Measurements from ENCODE around the gene NUDT6.

Gene NUDT6

DNA sequence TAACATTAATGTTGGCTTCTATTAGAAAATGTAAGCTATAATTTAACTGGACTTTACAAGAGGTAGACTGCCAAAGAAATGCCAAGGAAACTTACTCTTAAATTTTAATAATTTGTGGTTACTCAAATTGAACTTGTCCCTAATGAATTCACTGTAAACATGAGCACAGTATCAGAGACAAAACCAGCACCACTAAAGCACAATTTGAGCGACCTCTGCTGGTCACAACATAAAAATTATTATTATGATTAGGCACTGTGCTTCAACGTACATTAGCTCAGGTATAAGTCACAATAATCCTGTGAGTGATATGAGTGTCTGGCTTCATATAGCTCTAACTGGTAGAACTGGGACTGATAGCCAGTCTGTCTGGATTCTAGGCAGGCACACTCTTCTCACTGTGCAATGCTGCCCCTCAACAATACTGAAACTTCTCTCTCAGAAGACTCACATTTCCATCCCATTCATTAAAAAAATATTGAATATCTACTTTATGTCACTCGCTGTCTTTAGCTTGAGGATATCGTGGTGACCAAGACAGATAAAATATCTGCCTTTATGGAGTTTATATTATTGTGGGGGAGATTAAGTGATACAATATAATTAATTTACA lies 8.0 kb downstream of the NUDT6 start:
- no peak for DNase-seq (ENCODE audit: low read depth)

DNA sequence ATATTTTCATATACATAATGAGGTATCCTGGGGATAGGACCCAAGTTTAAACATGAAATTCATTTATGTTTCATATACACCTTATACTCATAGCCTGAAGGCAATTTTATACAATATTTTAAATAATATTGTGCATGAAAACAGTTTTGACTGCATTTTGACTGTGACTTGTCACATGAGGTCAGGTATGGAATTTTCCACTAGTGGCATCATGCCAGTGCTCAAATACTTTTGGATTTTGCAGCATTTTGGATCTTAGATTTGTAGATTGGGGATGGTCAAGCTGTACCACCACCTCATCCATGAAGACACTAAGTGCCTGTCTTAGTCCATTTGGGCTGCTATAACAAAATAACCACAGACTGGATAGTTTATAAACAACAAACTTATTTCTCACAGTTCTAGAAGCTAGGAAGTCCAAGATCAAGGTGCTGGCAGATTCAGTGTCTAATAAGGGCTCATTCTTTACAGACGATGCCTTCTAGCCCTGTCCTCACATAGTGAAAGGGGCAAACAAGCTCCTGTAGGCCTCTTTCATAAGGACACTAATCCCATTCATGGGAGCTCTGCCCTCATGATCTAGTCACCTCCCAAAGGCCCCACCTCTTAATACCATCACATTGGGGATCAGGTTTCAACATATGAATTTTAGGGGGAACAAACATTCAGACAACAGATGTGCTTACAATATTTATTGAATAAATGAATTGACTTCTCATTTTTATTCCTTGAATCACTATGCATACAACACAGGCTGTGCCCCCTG lies 9.4 kb downstream of the NUDT6 start:
- no peak for DNase-seq (ENCODE audit: low read depth)

DNA sequence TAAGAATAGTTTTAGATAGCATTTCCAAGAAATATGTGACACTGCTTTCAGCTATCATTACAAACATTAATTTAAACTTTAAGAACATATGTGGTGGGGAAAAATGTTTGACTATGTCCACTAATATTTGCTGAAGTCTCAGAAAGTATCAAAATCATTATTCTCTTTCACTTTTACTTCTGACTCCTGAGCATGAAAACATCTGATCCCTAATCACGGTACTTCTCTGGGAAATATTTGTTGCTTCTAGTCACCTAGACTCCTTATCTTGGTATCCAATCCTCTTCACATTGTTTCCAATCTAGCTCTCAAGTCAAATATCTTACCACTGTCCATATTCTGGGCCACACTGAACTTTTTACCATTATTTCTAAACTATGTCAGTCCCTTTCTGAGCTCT lies 10.8 kb downstream of the NUDT6 start:
- no peak for DNase-seq (ENCODE audit: low read depth)

DNA sequence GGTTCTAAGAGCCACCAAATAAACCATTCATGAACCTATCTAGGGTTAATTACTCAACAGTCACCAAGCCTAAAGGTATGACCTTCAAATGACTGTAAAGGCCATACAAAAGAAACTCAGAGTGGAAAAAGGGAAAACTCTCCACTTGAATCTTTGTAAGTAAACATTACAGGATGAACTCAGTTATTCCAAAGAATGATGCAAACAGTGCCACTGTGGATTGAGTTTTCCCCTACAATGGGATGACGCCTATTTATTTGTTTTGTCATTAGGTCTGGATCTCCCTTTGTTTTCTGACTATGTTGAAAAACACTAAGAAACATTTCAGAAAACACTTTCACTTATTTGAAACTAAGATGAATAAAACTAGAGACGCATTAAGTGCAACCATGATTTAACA lies 12.7 kb downstream of the NUDT6 start:
- no peak for DNase-seq (ENCODE audit: low read depth)

DNA sequence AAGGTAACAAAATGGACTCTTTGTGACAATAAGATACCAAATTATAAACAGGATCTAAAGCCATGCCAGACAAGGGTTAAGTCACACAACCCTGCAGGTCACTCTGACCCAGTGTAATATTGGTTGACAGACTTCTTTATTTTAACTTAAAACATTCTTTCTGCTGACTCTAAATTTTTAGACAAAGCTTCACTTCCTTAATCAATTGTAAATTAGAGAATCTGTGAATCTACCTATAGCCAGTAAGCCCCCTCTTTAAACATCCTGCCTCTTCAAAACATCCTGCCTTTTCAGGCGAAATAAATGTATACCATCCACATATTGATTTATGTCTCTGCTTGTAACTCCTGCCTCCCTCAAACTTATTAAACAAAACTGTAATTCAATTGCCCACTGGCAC lies 14.2 kb downstream of the NUDT6 start:
- DNase-seq (ENCODE audit: low read depth) = no peak

DNA sequence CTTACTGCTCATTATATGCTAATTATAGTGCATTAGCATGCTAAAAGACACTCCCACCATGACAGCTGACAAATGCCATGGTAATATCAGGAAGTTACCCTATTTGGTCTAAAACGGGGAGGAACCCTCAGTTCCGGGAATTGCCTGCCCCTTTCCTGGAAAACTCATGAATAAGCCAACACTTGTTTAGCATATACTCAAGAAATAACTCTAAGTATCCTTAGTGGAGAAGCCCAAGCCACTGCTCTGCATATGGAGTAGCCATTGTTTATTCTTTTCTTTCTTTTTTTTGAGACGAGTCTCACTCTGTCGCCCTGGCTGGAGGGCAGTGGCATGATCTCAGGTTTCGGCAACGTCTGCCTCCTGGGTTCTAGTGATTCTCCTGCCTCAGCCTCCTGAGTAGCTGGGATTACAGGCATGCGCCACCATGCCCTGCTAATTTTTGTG lies 15.5 kb downstream of the NUDT6 start:
- no peak for DNase-seq (ENCODE audit: low read depth)

DNA sequence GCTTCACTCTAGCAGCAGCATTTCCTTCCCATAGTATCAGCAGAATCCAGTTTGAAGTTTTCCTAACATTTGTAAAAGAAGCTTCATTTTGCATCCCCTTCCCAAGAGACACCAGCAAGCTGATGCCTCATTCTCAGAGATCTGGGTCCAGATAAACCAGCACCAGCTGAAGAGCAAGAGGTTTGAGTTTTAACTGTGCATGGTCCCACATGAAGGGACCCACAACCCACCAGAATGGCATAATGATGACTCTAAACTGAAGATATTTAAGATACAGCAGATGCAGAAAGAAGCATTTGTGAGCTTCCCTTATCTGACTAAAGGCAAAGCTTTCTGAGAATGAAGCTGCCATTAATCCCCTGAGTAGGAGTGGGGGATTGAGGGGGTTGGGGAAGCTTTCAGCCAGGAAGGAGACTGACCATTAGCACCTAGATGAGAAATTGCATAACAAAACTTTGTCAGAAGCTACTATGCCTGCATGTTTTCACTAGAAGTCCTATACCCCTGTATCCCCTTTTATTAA lies 18.6 kb downstream of the NUDT6 start:
- no peak for DNase-seq (ENCODE audit: low read depth)

DNA sequence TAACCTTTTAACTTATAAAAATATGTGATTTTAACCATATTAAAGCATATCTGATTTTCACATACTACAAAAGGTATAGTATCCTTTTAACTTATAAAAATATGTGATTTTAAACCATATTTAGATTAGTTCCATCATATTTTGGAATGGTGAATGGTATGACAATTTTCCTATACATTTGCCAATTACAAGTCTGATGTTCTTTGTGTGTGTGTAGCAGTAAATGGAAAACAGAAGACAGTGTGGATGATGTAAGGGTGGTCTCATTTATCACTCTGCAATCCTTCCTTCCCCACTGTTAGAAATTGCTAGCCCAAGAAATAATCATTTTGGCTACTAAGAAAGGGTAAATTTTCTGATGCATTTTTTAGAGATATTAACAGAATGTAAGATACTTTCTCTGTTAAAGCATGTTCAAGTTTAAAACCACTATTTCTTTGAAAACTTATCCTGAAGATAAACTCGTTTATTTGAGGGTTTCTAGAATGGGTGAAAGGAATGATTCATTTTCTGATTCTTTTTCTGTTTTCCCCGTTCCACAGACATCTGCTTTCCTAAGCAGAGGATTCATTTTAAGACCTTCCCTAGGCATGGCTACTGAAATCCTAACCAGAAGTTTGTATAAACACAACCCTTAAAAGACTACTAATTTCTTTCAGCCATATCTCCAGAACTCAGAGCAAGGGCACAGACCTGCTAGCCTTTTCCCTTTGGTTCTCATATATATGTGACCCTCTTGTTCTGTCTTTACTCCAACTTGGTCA lies 21.0 kb downstream of the NUDT6 start:
- DNase-seq (ENCODE audit: low read depth) = no peak

DNA sequence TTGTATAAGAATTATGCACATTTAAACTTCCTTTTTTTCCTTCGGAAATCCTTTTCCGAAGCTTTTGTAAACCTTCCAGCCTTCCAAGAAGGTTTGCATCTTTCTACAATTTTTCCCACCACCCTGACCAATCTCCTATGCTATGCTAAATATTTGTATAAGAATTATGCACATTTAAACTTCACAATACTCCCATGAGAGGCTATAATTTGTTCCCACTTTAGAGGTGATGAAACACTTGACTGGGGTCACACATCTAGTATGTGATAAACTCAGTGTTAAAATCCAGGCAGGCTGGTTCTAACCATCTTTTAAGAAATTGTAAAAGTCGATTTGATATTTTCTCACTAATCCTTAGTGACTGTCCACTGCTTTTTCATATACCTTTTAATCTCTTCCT lies 22.1 kb downstream of the NUDT6 start:
- no peak for DNase-seq (ENCODE audit: low read depth)

DNA sequence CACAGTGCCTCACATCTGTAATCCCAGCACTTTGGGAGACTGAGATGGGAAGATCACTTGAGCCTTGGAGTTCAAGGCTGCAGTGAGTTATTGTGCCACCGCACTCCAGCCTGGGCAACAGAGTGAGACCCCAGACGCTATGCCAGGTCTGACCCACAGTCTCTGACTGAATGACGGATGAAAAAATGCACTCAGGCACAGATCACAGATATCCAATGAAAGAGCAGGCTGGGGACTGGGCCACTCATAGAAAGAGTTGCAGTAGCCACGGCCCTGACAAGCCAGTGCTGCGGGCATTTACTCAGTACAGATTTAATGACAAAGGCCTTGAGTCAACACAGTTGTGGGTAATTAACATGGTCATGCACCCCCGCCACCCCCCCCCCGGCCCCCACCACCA lies 22.7 kb downstream of the NUDT6 start:
- DNase-seq (ENCODE audit: low read depth) = no peak

DNA sequence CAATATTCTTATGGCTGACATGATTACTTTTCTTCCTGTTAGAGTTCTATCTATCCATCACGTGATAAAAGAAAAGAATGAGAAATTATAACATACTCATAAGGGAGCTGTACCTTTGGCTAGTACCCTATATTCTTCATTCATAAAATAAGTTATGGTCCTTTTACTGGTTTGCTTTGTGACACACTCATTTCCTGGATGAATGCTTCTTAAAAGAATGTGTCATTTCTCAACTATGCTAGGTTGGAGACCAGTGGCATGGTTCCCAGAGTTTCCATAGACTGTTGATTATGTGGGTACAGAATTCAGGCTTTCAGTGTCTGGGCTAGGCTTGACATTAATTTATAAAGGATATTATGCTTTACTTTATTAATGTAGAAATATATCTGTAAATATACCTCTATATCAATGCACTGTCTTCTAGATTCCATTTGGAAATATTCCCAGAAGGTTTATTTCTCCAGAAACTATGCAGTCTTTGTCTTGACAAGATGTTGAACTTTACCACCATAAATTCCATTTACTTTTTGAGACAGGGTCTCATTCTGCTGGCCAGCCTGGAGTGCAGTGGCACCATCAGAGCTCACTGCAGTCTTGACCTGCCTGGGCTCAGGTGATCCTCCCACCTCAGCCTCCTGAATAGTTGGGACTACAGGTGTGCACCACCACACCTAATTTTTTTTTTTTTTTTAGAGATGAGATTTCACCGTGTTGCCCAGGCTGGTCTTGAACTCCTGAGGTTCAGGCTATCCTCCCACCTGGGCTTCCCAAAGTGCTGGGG lies 23.8 kb downstream of the NUDT6 start:
- DNase-seq (ENCODE audit: low read depth) = no peak

DNA sequence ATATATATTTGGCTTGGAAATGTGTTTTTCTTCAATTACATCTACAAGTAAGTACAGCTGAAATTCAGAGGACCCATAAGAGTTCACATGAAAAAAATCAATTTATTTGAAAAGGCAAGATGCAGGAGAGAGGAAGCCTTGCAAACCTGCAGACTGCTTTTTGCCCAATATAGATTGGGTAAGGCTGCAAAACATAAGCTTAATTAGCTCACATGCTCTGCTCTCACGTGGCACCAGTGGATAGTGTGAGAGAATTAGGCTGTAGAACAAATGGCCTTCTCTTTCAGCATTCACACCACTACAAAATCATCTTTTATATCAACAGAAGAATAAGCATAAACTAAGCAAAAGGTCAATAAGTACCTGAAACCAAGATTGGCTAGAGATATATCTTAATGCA lies 26.1 kb downstream of the NUDT6 start:
- DNase-seq (ENCODE audit: low read depth) = no peak

DNA sequence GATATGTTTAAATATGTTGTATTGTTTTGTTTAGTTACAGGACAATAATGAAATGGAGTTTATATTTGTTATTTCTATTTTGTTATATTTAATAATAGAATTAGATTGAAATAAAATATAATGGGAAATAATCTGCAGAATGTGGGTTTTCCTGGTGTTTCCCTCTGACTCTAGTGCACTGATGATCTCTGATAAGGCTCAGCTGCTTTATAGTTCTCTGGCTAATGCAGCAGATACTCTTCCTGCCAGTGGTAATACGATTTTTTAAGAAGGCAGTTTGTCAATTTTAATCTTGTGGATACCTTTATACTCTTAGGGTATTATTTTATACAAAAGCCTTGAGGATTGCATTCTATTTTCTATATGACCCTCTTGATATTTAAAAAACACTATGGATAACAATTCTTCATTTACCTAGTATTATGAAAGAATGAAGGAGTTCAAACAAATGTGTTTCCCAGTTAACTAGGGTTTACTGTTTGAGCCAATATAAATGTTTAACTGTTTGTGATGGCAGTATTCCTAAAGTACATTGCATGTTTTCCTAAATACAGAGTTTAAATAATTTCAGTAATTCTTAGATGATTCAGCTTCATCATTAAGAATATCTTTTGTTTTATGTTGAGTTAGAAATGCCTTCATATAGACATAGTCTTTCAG lies 26.9 kb downstream of the NUDT6 start:
- no peak for DNase-seq (ENCODE audit: low read depth)

DNA sequence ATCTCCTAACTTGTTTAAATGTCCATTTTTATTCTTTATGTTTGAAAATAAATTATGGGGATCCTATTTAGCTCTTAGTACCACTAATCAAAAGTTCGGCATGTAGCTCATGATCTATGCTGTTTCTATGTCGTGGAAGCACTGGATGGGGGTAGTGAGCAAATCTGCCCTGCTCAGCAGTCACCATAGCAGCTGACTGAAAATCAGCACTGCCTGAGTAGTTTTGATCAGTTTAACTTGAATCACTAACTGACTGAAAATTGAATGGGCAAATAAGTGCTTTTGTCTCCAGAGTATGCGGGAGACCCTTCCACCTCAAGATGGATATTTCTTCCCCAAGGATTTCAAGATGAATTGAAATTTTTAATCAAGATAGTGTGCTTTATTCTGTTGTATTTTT lies 27.6 kb downstream of the NUDT6 start:
- DNase-seq (ENCODE audit: low read depth) = no peak

DNA sequence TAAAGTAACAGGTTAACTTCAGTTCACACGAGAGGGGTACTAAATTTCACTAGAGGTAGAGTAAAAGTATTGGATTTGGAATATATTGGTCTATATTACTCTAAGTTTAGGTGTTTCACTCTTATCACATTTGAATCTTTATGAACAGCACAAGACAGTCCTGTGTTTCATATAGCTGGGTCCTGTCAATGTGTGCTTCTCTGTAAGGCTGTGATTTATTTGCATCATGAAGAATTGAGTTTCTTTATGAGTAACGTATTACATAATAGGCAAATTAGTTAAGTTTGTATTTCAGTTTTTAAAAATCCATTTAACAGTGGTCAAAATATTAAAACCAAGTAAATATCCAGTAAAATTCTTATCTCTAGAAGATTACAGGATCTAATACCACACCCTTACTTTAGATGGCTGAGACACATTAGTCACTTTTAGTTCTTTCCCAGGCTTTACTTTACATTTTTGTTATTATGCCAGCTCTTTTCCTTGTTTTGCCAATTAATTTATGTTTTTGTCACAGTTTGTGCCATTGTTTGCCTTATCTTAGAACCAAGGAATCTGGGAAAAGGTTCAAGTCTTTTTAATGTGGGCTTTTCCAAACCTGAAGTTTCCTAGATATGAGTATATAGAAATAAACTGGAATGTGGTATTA lies 32.1 kb downstream of the NUDT6 start:
- DNase-seq (ENCODE audit: low read depth) = no peak

DNA sequence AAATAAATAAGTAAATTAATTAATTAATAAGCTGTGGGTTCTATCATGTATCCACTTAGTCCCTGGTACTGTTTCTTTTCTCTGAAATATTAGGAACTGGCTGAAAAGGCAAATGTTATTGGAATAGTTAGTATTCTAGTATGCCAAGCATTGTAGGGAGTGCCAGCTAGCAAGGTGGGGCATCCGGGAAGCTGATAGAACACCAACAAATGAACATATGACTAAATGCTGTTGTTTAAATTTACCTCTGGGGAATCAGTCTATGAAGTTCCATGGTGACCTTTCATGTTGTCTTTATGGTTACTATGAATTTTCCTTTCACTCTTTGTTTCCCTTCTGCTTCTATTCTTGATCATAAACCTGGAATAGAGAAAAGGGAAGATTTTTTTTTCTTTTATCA lies 32.7 kb downstream of the NUDT6 start:
- no peak for DNase-seq (ENCODE audit: low read depth)

DNA sequence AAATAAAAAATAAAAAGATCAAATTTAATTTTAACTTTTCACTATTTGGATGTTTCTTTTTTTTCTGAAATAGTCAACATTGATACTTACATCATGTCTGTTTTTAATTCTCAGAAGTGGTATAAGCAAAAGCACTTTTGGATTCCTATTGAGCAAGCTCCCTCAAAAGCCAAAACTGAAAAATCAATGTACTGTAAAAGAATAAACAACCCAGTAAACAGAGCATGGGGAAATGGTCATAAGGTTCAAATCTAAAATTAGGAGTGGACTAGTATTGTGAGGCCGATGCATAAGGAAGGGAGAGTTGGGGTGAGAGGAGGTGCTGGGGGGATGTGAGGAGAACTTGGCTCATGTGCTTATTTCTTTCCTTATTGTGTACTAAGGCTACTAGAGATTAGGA lies 37.9 kb downstream of the NUDT6 start:
- DNase-seq (ENCODE audit: low read depth) = no peak

DNA sequence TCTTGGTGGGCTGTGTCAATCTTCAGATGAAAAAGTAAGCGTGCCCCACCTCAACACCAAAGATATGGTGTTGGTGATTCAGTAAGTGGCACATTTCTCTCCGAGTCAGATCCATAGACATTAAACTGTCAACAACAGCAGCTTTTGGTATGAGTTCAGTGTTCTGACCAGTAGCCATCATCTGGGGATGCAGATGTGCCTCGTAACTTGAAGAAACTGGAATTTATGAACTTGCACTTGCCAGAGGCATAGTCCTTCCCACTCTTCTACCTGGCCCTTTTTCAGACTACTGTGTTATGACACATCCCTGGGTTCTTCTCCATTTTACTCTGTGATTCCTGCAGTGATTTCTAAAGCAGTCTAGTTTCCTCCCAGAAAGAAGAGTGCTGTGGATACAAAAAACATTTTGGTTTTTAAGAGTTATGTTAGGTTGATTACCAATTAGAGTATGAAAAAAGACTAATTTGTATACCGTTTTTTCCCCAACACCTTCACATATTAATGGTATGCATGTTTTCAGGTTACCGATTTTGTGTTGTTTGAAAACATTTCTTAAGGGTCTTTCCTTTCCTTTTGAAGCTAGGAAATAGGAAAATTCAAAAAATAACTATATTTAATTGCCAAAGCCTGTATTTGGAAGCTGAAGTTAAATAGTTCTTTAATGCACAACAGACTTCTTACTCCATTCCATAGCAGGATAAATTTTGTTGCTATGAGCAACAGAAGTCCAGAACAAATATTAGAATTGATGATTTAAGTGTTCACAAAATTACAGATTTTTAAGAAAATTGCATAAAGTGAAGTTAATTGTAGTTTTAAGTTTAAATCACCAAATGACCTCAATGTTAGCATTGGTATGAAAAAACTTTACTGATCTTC lies 39.3 kb downstream of the NUDT6 start:
- DNase-seq (ENCODE audit: low read depth) = no peak

DNA sequence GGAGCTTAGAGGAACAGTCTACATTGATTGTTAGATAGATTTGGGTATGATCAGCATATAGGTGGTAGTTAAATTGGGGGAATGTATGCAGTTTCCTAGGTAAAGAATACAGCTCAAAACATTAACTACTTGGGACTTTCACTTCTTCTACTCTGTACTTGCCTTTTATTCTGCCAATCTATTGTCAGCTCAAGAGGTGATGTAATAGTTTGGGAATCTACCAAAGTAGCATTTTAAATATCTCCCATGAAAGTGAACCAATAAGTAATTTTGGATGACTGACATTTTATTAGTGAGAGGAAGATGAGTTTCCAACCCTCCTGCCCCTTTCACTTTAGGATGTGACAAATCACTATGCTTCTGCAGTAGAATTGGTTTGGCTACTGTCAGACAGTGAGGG lies 43.4 kb downstream of the NUDT6 start:
- DNase-seq (ENCODE audit: low read depth) = no peak

DNA sequence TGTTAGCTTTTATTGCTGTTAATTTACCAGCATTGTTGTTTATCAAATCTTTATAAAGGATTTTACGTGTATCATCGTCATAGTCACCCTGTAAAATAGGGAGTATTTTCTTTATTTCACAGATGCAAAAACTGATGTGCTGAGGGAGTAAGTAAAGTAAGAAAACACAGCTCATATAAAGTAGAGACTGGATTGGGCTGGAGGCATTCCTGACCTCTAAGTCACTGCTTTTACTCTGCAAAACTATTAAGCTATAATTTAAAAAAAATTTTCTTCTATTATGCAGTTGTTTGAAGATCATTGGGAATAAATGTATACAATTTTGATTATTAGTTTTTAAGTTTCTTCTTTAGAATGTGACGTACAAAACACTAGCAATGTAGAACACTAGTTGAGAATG lies 45.9 kb downstream of the NUDT6 start:
- DNase-seq (ENCODE audit: low read depth) = no peak

Measured in T-helper 22 cell (primary cell).